Type B pancreatic cell (in vitro differentiated cells): ENCODE measurements around the gene TYRO3. TPM values are rescaled to one million over a fixed set of nuclear protein-coding genes. Genes with fewer than 3 reads are reported as not detected.
A peak's percentile ranks its signal among the peaks of the same experiment; 100 is the strongest.

ENCODE experiments used
- DNase-seq: peaks from one replicate; pipeline ENCODE4 v3.0.0; 2021; ENCODE audit warnings: mixed read lengths; ENCODE audit not compliant: unreplicated experiment; ENCODE audit errors: extremely low spot score
- H3K27ac Mint-ChIP-seq: 2 replicates; pipeline ENCODE4 v1.8.0; 2021; ENCODE audit warnings: mild to moderate bottlenecking, mixed read lengths
- H3K27me3 Mint-ChIP-seq: 2 replicates; pipeline ENCODE4 v1.8.0; 2021; ENCODE audit warnings: mixed read lengths
- H3K36me3 Mint-ChIP-seq: 2 replicates; pipeline ENCODE4 v1.8.0; 2021; ENCODE audit warnings: mixed read lengths
- H3K4me1 Mint-ChIP-seq: one replicate; pipeline ENCODE4 v1.8.0; 2021; ENCODE audit warnings: mixed read lengths; ENCODE audit not compliant: unreplicated experiment
- H3K4me3 Mint-ChIP-seq: 2 replicates; pipeline ENCODE4 v1.8.0; 2021; ENCODE audit warnings: mild to moderate bottlenecking, mixed read lengths
- H3K9me3 Mint-ChIP-seq: 2 replicates; pipeline ENCODE4 v1.8.0; 2021; ENCODE audit warnings: mixed read lengths
- total RNA-seq: library from RNA; stranded (reverse); gene quantifications from 2 replicates; pipeline ENCODE4 v1.2.1, GENCODE V29; 2021; ENCODE audit warnings: low replicate concordance
- TF ChIP-seq, protein P1 (sequence below): fragments of 200-600 bp; sonication (generic); conservative IDR thresholded peaks from 2 replicates; pipeline ENCODE4 v1.5.0; 2021; ENCODE audit warnings: antibody characterized with exemption, mild to moderate bottlenecking

The TYRO3 gene
- total RNA-seq, 1 donor from 2014 or later = 43.0 TPM

DNA sequence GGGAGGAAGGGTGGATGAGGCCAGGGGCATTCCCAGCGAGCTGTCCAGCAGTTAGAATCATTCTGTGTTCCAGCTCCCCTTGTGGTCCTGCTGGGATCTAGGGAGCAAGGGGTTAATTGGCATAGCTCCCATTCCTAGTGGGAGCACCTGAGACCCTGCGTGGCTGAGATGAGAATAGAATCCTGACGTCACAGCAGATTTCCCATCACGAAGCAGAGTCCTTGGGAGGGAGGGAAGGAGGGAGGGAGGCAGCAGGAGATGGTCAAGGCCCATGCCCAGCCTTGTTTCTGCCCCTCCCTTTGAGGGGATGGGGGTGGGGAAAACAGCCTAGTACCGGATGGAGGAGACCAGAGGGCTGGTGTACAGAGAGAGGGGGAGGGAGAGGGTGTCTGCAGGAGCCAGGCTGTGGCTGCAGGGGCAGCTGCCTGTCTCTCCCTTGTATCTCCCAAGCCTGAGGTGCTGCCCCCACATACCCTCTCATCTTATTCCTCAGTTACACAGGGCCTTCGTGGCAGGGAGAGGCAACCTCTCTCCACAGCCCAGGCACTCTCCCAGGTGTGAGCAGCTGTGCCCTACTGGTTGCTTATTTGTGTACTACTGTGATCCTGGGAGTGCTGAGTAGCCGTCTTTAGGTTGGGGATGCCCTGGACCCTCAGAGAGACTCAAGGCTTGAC is 5.4 kb downstream of the TYRO3 start:
- no peaks in the 10 kb centered on the region for H3K27me3 Mint-ChIP-seq
- DNase-seq = no peak
- no peaks in the 10 kb centered on the region for H3K36me3 Mint-ChIP-seq
- TF ChIP-seq, protein P1, sequence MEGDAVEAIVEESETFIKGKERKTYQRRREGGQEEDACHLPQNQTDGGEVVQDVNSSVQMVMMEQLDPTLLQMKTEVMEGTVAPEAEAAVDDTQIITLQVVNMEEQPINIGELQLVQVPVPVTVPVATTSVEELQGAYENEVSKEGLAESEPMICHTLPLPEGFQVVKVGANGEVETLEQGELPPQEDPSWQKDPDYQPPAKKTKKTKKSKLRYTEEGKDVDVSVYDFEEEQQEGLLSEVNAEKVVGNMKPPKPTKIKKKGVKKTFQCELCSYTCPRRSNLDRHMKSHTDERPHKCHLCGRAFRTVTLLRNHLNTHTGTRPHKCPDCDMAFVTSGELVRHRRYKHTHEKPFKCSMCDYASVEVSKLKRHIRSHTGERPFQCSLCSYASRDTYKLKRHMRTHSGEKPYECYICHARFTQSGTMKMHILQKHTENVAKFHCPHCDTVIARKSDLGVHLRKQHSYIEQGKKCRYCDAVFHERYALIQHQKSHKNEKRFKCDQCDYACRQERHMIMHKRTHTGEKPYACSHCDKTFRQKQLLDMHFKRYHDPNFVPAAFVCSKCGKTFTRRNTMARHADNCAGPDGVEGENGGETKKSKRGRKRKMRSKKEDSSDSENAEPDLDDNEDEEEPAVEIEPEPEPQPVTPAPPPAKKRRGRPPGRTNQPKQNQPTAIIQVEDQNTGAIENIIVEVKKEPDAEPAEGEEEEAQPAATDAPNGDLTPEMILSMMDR = no peak
- H3K9me3 Mint-ChIP-seq = no peaks in the 10 kb centered on the region
- peaks cover 70% of the 10 kb centered on the region for H3K4me1 Mint-ChIP-seq
- H3K4me3 Mint-ChIP-seq = peak overlapping the region; percentile 36
- H3K27ac Mint-ChIP-seq = peak overlapping the region; percentile 60

DNA sequence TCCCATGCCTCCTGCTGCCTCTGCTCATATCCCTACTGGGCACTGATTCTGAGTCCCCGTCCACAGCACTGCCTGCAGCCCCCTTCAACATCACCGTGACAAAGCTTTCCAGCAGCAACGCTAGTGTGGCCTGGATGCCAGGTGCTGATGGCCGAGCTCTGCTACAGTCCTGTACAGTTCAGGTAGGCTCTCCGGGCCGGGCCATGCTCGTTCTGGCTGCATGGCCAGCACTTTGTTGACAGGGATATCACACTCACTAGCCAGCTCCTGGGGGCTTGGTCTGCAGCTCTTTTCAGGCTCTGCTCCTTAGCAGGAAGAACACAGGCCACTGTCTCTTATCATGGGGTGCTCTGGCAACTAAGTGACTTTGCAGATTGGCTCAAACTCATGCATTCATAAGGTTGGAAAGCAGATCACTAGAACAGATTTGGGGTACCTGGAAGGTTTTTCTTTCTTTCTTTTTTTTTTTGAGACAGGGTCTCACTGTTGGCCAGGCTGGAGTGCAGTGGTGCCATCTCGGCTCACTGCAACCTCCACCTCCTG is 6.0 kb downstream of the TYRO3 start:
- TF ChIP-seq, protein P1 = no peak
- H3K27me3 Mint-ChIP-seq = no peaks in the 10 kb centered on the region
- H3K9me3 Mint-ChIP-seq = no peaks in the 10 kb centered on the region
- H3K4me3 Mint-ChIP-seq = peak overlapping the region; percentile 36
- H3K36me3 Mint-ChIP-seq = no peaks in the 10 kb centered on the region
- DNase-seq = no peak
- peak overlapping the region; percentile 60 for H3K27ac Mint-ChIP-seq
- H3K4me1 Mint-ChIP-seq = peaks cover 67% of the 10 kb centered on the region

DNA sequence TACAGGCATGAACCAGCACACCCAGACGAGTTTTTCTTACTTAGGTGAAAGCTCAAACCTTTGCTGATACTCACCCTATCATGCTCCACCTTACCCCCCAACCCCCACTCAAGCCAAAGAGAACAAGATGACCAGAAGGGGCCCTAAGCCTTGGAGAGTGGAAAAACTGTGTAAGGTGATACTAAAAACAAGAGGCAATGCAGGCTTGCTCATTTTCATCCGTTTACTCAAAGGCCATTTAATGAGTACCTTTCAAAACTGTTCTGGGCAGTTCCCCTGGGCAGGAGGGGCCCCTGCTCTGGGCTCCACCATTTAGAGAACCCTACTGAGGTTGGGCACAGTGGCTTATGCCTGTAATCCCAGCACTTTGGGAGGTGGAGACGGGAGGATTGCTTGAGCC is 6.7 kb downstream of the TYRO3 start:
- DNase-seq = no peak
- H3K27me3 Mint-ChIP-seq = no peaks in the 10 kb centered on the region

DNA sequence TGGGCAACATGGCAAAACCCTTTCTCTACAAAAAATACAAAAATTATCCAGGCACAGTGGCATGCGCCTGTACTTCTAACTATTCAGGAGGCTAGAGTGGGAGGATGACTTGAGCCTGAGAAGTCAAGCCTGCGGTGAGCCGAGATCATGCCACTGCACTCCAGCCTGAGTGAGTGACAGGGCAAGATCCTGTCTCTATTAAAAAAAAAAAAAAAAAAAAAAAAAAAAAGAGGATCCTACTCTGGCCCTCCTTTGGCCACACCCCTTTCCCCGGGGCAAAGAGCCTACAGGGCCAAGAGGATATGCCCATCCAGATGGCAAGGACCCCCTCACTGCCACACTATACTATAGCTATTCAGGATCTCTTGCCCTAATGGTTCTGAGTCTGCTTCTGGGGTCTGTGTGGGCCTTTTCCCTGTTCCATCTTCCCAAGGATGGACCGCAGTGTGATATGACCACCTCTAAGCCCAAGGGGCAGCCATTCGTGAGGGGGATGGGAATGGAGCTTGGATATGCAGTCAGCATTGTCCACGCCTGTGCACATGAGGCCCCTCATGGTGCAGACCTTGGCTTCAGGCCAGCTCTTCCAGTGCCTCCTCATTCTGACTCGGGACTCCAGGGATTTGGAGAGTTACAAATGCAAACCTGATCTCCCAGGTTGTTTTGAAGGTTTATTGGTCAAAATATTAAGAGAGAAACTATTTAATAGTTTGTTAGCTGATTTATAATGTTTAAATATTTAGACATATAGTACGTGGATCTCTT is 7.3 kb downstream of the TYRO3 start:
- no peaks in the 10 kb centered on the region for H3K27me3 Mint-ChIP-seq
- H3K36me3 Mint-ChIP-seq = peaks cover 4% of the 10 kb centered on the region
- H3K27ac Mint-ChIP-seq = no peak overlapping the region
- TF ChIP-seq, protein P1 = no peak
- no peak overlapping the region for H3K4me3 Mint-ChIP-seq
- DNase-seq = no peak
- H3K4me1 Mint-ChIP-seq = peaks cover 59% of the 10 kb centered on the region
- no peaks in the 10 kb centered on the region for H3K9me3 Mint-ChIP-seq

More for the DNA sequence above, 6.7 kb downstream of the TYRO3 start:
- Mint-ChIP-seq H3K36me3 (peaks cover 2% of the 10 kb centered on the region), H3K4me1 (peaks cover 60% of the 10 kb centered on the region), H3K4me3 (no peak overlapping the region), H3K9me3 (no peaks in the 10 kb centered on the region), H3K27ac (no peak overlapping the region)
- TF ChIP-seq, protein P1 = no peak

DNA sequence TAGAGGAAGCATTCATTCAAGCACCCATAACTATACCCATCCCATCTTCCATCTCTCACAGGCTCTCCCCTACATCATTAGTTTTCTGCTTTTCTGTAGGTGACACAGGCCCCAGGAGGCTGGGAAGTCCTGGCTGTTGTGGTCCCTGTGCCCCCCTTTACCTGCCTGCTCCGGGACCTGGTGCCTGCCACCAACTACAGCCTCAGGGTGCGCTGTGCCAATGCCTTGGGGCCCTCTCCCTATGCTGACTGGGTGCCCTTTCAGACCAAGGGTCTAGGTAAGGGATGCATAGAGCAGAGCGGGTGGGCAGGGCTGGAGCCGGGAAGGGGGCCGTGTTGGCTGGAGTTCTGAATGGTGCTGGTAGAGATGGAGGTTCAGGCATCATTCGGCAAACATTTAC is 8.2 kb downstream of the TYRO3 start:
- DNase-seq = no peak
- peaks cover 55% of the 10 kb centered on the region for H3K4me1 Mint-ChIP-seq
- TF ChIP-seq, protein P1 = no peak
- H3K4me3 Mint-ChIP-seq = no peak overlapping the region
- H3K9me3 Mint-ChIP-seq = no peaks in the 10 kb centered on the region
- no peaks in the 10 kb centered on the region for H3K27me3 Mint-ChIP-seq
- peaks cover 4% of the 10 kb centered on the region for H3K36me3 Mint-ChIP-seq
- no peak overlapping the region for H3K27ac Mint-ChIP-seq
